ENCODE measurements around the gene ERBB4.

DNA sequence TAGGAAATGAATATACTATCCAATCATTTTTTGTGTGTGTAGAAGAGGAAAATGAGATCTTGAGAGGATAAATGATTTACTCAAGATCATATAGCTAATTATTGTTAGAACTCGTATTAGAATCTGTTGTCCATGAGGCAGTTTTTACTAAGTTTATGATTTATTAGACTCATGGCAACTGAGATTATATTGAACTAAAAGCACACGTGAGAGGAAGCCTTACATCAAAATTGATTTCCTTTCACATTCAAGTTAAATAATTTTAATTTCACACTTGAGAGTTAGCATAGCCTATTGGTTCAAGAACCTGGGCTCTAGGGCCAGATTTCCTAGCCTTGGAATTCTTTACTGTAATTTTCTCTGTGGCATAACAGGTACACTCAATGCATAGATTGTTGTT, 552.3 kb downstream of the ERBB4 start:
- no peak for TF ChIP-seq BACH2 (CRISPR knock-in tag; IDR thresholded peaks at IDR 0.05; ENCODE audit: borderline replicate concordance)
- no peak for TF ChIP-seq PPARA (CRISPR knock-in tag; IDR thresholded peaks at IDR 0.05; ENCODE audit: borderline replicate concordance)
- TF ChIP-seq ZFP3 (CRISPR knock-in tag; IDR thresholded peaks at IDR 0.05): no peak
- TF ChIP-seq, protein P1, sequence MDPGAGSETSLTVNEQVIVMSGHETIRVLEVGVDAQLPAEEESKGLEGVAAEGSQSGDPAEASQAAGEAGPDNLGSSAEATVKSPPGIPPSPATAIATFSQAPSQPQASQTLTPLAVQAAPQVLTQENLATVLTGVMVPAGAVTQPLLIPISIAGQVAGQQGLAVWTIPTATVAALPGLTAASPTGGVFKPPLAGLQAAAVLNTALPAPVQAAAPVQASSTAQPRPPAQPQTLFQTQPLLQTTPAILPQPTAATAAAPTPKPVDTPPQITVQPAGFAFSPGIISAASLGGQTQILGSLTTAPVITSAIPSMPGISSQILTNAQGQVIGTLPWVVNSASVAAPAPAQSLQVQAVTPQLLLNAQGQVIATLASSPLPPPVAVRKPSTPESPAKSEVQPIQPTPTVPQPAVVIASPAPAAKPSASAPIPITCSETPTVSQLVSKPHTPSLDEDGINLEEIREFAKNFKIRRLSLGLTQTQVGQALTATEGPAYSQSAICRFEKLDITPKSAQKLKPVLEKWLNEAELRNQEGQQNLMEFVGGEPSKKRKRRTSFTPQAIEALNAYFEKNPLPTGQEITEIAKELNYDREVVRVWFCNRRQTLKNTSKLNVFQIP (CRISPR knock-in tag; IDR thresholded peaks at IDR 0.05; ENCODE audit: borderline replicate concordance, low read depth): no peak
- TF ChIP-seq ZFP30 (CRISPR knock-in tag; IDR thresholded peaks at IDR 0.05): no peak
- no peak for TF ChIP-seq ARNTL (CRISPR knock-in tag; IDR thresholded peaks at IDR 0.05; ENCODE audit: borderline replicate concordance, low read depth)

All from SK-N-SH treated with all-trans-retinoic acid at 6 μM for 48 hours (cell line).